Right cardiac atrium (tissue), 5 donors: Measurements from ENCODE around the gene CMKLR1. TPM values are rescaled to one million over a fixed set of nuclear protein-coding genes. Genes with fewer than 3 reads are reported as not detected.

Source experiments
- ATAC-seq, 2 donors: fragments of 200-7000 bp; cut with Tn5 transposase; one replicate each; pipeline versions ENCODE4 v1.8.0 to v1.9.1; 2020; ENCODE audit warnings: moderate library complexity in 2 of 2, mild to moderate bottlenecking in 1 of 2
- DNase-seq, 3 donors: peaks; one replicate each; pipeline ENCODE4 v3.0.0-alpha.2; 2020
- H3K27ac ChIP-seq: one replicate; pipeline ENCODE4 v1.5.1; 2013; ENCODE audit warnings: mild to moderate bottlenecking, low read length, control low read depth, moderate library complexity
- H3K27me3 ChIP-seq: one replicate; pipeline ENCODE4 v1.6.1; 2013; ENCODE audit not compliant: control insufficient read depth, insufficient read depth
- H3K4me1 ChIP-seq: one replicate; pipeline ENCODE4 v1.6.1; 2013; ENCODE audit warnings: low read length; ENCODE audit not compliant: control insufficient read depth, insufficient read depth
- H3K4me3 ChIP-seq: one replicate; pipeline ENCODE4 v1.5.1; 2013; ENCODE audit warnings: low read length, control low read depth
- H3K9me3 ChIP-seq: one replicate; pipeline ENCODE4 v1.6.1; 2013; ENCODE audit warnings: low read length; ENCODE audit not compliant: control insufficient read depth
- WGBS: extraction: QIAGEN DNeasy Blood & Tissue Kit; methylation state at CpG from one replicate; pipeline ENCODE4 v1.1.7; 2013; 5-methylcytosine and 5-hydroxymethylcytosine counted together
- intact Hi-C, 4 donors: fragments of 100-400 bp; cut with DNase I; formaldehyde crosslinking; loops; one replicate each; pipeline versions ENCODE4 v1.11.0 to v1.14.0; 2022 to 2023
- polyA plus RNA-seq: library from polyadenylated mRNA; stranded (reverse); fragments of 200-250 nt; gene quantifications from one replicate; pipeline ENCODE4 v1.2.3, GENCODE V29; 2013
- total RNA-seq, 4 donors: library from RNA; stranded (reverse); fragmentation: NEBNext Ultra II Directional; extraction: Animal tissue kit (Norgen Biotek cat#: 25700); gene quantifications; one replicate each; pipeline ENCODE4 v1.2.1, GENCODE V29; 2021
- donor health status: healthy with polysubstance abuse.
- donor health status: DM: no; HTN: yes; CAD: no.
- donor health status: DM: no; HTN: no; CAD: no.
- donor health status: DM: no; HTN: yes; CAD: no; lungs with severe emphysema.
- donor health status: DM: yes; HTN: yes; CAD: no.

CMKLR1 gene
- total and polyA plus RNA-seq, 5 donors = 1.6 to 17.9 (median 7.8) TPM

- peaks cover 32% of the 10 kb centered on the region for H3K4me1 ChIP-seq
- intact Hi-C loops = no loop called here
- no peak for ATAC-seq
- WGBS = 64% methylated on average over 8 of the region's 8 CpGs
- peak overlapping the region; percentile 70 for H3K27ac ChIP-seq
- no peaks in the 10 kb centered on the region for H3K27me3 ChIP-seq
- no peak overlapping the region for H3K4me3 ChIP-seq
- H3K9me3 ChIP-seq = no peaks in the 10 kb centered on the region
- DNase-seq = no peak
Observed at GRCh38 chr12:108303703-108304102, 35.4 kb downstream of the CMKLR1 start.

DNA sequence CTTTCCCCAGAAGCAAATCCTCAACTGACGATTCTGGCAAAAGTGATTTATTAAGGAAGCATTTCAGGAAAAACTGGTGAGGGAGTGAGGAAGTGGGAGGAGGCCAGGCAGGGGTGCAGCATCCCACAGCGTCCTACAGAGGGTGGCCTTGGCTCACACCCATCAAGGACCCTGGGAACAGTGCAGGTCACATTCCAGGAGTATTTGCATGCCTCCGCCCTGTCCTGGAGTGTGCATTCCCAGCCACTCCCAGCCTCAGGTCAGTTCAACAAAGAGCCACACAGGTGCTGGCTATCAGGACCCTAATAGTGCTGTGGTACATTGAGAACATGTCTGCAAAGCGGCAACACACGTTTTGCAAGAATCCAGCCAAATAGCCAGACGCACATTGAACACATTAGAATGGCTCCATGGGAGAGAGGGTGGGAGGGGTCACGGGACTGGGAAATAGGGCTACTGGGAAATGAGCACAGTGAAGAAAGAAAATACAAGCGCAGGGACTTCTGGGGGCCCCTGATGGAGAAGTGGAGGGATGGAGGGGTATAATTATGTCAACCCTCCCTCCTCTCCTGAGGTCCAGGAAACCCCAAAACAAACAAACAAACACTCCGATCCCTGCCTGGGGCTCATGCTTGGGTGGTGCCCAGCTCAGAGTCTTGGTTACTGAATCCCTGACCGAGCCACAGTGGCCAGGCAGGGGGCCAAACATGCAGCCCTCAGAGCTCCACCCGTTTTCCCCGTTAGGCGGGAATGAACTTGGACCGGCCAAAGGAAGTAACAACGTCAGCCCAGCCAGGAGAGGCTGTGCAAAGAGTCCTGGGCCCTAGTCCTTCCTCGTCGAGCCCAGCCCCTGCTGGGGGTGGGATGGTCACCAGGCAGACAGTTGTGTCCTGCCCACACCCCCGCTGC, 36.5 kb downstream of the CMKLR1 start:
- intact Hi-C loops = no loop called here
- no peaks in the 10 kb centered on the region for H3K27me3 ChIP-seq
- ATAC-seq = peak; percentile 82 to 85
- no peaks in the 10 kb centered on the region for H3K9me3 ChIP-seq
- H3K27ac ChIP-seq = peak overlapping the region; percentile 70
- peaks cover 32% of the 10 kb centered on the region for H3K4me1 ChIP-seq
- 30% methylated on average over 18 of the region's 18 CpGs for WGBS
- no peak overlapping the region for H3K4me3 ChIP-seq
- peak; percentile 91 to 96 (median 94) for DNase-seq

GRCh38 chr12:108302016-108302402, 37.1 kb downstream of the CMKLR1 start:
- DNase-seq = no peak
- no peak for ATAC-seq

GRCh38 chr12:108301346-108301745, 37.8 kb downstream of the CMKLR1 start:
- DNase-seq (no peak), ATAC-seq (no peak)
- no peaks in the 10 kb centered on the region for H3K9me3 ChIP-seq
- WGBS = 91% methylated on average over 6 of the region's 6 CpGs
- no peak overlapping the region for H3K27ac ChIP-seq
- H3K4me1 ChIP-seq = peaks cover 26% of the 10 kb centered on the region
- intact Hi-C loops = no loop called here
- H3K27me3 ChIP-seq = no peaks in the 10 kb centered on the region
- H3K4me3 ChIP-seq = no peak overlapping the region

More at GRCh38 chr12:108302016-108302402, 37.1 kb downstream of the CMKLR1 start:
- Histone ChIP-seq H3K4me3 (no peak overlapping the region), H3K27me3 (no peaks in the 10 kb centered on the region), H3K4me1 (peaks cover 32% of the 10 kb centered on the region), H3K9me3 (no peaks in the 10 kb centered on the region), H3K27ac (peak overlapping the region; percentile 43)
- WGBS = 73% methylated on average over 6 of the region's 6 CpGs
- intact Hi-C loops = no loop called here

DNA sequence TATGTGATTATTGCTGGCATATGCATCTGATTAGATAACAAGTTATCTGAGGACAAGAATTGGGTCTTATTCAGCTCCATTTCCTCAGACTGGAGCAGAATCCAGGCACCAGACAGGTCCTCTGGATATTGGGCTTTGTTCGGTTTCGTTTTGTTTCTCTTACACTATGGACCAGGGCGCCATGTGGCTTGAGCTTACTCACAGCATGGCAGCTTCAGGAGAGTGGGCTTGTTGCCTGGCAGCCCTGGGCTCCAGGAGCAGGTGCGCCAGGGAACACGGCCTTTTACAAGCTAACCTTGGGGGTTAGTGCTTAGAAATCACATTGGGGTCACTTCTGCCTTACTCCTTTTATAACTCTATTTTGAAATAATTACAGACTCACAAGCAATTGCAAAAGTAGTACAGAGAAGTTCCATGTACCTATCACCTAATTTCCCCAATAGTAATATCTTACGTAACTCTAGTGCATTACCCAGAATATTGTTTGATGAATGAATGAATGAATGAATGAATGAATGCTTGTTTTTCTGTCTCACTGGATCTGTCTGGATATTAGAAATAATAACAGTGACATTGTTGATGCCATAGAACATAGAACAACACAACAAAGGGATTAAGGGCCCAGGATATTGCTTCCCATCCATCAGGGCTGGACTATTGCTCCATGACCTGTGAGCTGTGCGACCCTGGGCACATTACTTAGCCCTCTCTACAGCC, 39.0 kb downstream of the CMKLR1 start:
- 94% methylated on average over 7 of the region's 7 CpGs for WGBS
- Histone ChIP-seq H3K4me3 (no peak overlapping the region), H3K9me3 (no peaks in the 10 kb centered on the region), H3K27ac (no peak overlapping the region), H3K27me3 (no peaks in the 10 kb centered on the region), H3K4me1 (peaks cover 18% of the 10 kb centered on the region)
- peak in 1 of 3 donors; percentile 29 for DNase-seq
- no peak for ATAC-seq
- intact Hi-C loops = no loop called here

- Histone ChIP-seq H3K9me3 (no peaks in the 10 kb centered on the region), H3K27me3 (no peaks in the 10 kb centered on the region), H3K27ac (no peak overlapping the region), H3K4me1 (peaks cover 13% of the 10 kb centered on the region), H3K4me3 (no peak overlapping the region)
- intact Hi-C loops = no loop called here
- WGBS = 58% methylated on average over 4 of the region's 4 CpGs
- ATAC-seq (no peak), DNase-seq (no peak)
Observed at GRCh38 chr12:108299516-108299915, 39.6 kb downstream of the CMKLR1 start.

GRCh38 chr12:108298761-108299275, 40.3 kb downstream of the CMKLR1 start:
- H3K4me3 ChIP-seq = no peak overlapping the region
- H3K9me3 ChIP-seq = no peaks in the 10 kb centered on the region
- WGBS = 90% methylated on average over 6 of the region's 6 CpGs
- H3K27ac ChIP-seq = no peak overlapping the region
- ATAC-seq = no peak
- no peaks in the 10 kb centered on the region for H3K27me3 ChIP-seq
- peaks cover 8% of the 10 kb centered on the region for H3K4me1 ChIP-seq
- intact Hi-C loops = no loop called here
- DNase-seq = peak in 1 of 3 donors; percentile 20

DNA sequence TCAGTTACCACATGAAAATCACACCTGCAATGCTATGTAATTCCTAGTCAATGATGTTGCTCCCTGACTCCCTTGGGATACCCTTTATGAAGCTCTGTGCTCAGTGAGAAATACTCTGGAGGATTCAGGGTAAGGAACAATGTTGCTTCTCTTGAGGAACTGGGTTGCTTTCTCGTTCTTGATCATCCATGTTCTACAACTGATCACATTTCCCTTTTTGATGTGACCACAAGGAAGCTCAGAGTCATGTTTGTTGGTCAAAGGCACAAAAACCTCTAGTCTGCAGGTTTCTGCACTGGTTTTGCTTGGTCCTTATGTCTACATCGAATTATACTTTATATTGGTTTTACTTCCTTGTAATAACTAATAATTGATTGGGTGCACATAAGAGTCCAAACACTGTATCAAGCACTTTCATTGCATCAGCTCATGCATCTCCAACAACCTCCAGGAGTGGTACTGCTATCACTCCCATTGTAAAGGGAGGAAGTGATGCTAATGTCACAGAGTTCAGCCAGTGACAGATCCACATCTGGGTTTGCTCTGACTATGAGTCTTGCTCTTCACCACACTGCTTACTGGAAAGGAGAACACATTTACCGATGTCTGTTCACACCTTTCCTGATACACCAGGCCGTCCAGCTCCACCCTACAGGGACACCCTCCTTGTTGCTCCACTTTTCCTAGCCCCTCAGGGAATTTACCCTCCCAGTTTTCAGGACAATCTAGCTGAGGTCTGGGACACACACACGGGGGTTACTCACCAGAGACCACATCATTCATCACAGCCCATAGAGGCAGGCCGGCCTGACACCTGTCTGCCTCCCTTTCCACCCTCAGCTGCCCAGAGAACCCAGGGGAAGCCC, 41.0 kb downstream of the CMKLR1 start:
- peaks cover 3% of the 10 kb centered on the region for H3K4me1 ChIP-seq
- intact Hi-C loops = no loop called here
- 80% methylated on average over 6 of the region's 6 CpGs for WGBS
- ATAC-seq = no peak
- H3K4me3 ChIP-seq = no peak overlapping the region
- no peaks in the 10 kb centered on the region for H3K27me3 ChIP-seq
- no peaks in the 10 kb centered on the region for H3K9me3 ChIP-seq
- H3K27ac ChIP-seq = no peak overlapping the region
- DNase-seq = peak in 1 of 3 donors; percentile 34

DNA sequence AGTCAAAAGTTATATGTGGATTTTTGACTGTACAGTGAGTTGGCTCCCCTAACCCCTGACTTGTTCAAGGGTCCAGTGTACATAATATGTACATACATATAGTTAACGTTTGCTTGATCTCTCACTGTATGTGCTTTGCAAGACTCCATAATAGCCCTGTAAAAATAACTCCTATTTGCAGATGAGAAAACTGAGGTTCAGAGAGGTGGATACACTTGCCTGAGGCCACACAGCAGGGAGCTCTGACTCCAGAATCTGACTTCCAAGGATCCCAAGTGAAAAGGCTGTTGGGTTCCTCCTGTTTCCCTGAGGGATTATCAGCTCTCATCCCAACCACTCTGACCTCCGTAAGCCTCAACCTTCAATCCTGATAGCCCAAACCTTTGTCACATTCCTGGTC, 41.7 kb downstream of the CMKLR1 start:
- H3K4me3 ChIP-seq = no peak overlapping the region
- H3K4me1 ChIP-seq = peaks cover 2% of the 10 kb centered on the region
- H3K9me3 ChIP-seq = no peaks in the 10 kb centered on the region
- DNase-seq (no peak), ATAC-seq (no peak)
- intact Hi-C loops = no loop called here
- H3K27me3 ChIP-seq = no peaks in the 10 kb centered on the region
- WGBS = 84% methylated on average over 2 of the region's 2 CpGs
- no peak overlapping the region for H3K27ac ChIP-seq

DNA sequence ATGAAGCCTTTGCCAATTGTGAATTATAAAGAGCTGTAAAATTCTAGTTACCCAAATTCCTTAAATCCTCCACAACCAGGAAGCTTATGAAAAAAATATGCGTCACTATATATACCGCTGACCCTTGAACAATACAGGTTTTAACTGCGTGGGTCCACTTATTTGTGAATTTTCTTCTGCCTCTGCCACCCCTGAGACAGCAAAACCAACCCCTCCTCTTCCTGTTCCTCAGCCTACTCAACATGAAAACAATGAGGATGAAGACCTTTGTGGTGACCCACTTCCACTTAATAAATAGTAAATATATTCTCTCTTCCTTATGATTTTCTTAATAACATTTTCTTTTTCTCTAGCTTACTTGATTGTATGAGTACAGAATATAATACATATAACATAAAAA, 42.2 kb downstream of the CMKLR1 start:
- WGBS = 62% methylated on average over 3 of the region's 3 CpGs
- Histone ChIP-seq H3K4me3 (no peak overlapping the region), H3K27me3 (no peaks in the 10 kb centered on the region), H3K9me3 (no peaks in the 10 kb centered on the region), H3K4me1 (peaks cover 2% of the 10 kb centered on the region), H3K27ac (no peak overlapping the region)
- intact Hi-C loops = no loop called here
- DNase-seq (no peak), ATAC-seq (no peak)
